Cardiac muscle cell (in vitro differentiated cells and primary cell): ENCODE data around the gene CTDSP2. TPM values are rescaled to one million over a fixed set of nuclear protein-coding genes. Genes with fewer than 3 reads are reported as not detected.
"Not testable (repeated sequence)": the region's sequence is repeated elsewhere in the genome, so short reads cannot be mapped to it uniquely, and the experiment has no call there.

ENCODE experiments used
- DNase-seq, 2 donors: peaks; one replicate each; pipeline versions ENCODE4 v3.0.0 to v3.0.0-alpha.2; 2010 to 2017; ENCODE audit warnings: low read depth in 1 of 2, low spot score in 1 of 2
- H3K27ac ChIP-seq: fragments of 200-600 bp; sonication (generic); 2 replicates; pipeline ENCODE4 v1.5.1; 2016
- H3K27me3 ChIP-seq: fragments of 200-600 bp; sonication (generic); 2 replicates; pipeline ENCODE4 v1.6.0; 2016; ENCODE audit warnings: control low read depth
- H3K36me3 ChIP-seq: fragments of 200-600 bp; sonication (generic); 2 replicates; pipeline ENCODE4 v1.5.1; 2016; ENCODE audit warnings: control low read depth
- H3K4me1 ChIP-seq: fragments of 200-600 bp; sonication (generic); 2 replicates; pipeline ENCODE4 v1.8.1; 2017; ENCODE audit warnings: low read depth, mild to moderate bottlenecking, mixed run types
- H3K4me3 ChIP-seq: fragments of 200-600 bp; sonication (generic); 2 replicates; pipeline ENCODE4 v1.5.1; 2016; ENCODE audit warnings: mild to moderate bottlenecking
- H3K9me3 ChIP-seq: fragments of 200-600 bp; sonication (generic); 2 replicates; pipeline ENCODE4 v1.5.1; 2017; ENCODE audit warnings: low read depth, mild to moderate bottlenecking, control low read depth
- polyA plus RNA-seq: library from polyadenylated mRNA; unstranded; fragments of >200 nt; fragmentation: Nextera tagmentation; extraction: Ambion mirVana; gene quantifications from 2 replicates; pipeline ENCODE4 v1.2.1, GENCODE V29; 2016
- total RNA-seq: library from RNA; depleted of rRNA; stranded (reverse); fragments of >200 nt; gene quantifications from 2 replicates; pipeline ENCODE4 v1.2.3, GENCODE V29; 2016
- TF ChIP-seq, protein P1 (sequence below): IDR thresholded peaks from 2 replicates; pipeline ENCODE4 v1.5.1; 2012; ENCODE audit warnings: low read depth, mild to moderate bottlenecking, low read length

The CTDSP2 gene
- total and polyA plus RNA-seq, 2 experiments from 2014 or later: 82.9 to 105 TPM

DNA sequence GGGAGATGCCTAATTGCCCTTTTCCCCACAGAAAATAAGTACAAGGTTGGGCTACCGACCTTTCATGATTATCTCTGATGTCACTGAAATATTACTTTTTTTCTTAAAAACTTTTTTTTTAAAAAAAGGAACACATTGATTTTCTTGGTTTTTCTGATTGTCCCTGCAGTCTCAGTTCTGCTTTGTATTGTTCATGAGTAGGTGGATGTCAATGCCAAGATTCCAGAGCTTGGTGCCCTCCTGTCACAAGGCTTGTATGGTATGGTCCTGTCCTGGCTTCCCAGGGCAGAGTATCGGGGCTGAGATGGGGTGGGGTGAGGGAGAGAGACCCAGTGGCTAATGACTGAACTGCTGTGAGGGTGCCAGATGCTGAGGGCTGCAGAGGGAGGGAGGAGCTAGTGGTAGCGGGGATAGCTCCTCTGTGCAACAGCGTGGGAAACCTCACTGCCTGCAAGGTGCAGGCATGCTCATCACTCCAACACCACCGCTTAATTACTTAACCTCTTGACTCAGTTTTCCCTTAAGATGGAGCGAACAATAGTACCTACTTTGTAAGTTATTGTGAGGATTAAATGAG lies 4.4 kb upstream of the CTDSP2 start:
- H3K27ac ChIP-seq: peak overlapping the region; percentile 96
- H3K4me1 ChIP-seq: peaks cover 32% of the 10 kb centered on the region
- no peak overlapping the region for H3K4me3 ChIP-seq
- no peaks in the 10 kb centered on the region for H3K27me3 ChIP-seq
- TF ChIP-seq, protein P1, sequence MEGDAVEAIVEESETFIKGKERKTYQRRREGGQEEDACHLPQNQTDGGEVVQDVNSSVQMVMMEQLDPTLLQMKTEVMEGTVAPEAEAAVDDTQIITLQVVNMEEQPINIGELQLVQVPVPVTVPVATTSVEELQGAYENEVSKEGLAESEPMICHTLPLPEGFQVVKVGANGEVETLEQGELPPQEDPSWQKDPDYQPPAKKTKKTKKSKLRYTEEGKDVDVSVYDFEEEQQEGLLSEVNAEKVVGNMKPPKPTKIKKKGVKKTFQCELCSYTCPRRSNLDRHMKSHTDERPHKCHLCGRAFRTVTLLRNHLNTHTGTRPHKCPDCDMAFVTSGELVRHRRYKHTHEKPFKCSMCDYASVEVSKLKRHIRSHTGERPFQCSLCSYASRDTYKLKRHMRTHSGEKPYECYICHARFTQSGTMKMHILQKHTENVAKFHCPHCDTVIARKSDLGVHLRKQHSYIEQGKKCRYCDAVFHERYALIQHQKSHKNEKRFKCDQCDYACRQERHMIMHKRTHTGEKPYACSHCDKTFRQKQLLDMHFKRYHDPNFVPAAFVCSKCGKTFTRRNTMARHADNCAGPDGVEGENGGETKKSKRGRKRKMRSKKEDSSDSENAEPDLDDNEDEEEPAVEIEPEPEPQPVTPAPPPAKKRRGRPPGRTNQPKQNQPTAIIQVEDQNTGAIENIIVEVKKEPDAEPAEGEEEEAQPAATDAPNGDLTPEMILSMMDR: no peak
- no peaks in the 10 kb centered on the region for H3K9me3 ChIP-seq
- no peak for DNase-seq
- H3K36me3 ChIP-seq: no peaks in the 10 kb centered on the region

DNA sequence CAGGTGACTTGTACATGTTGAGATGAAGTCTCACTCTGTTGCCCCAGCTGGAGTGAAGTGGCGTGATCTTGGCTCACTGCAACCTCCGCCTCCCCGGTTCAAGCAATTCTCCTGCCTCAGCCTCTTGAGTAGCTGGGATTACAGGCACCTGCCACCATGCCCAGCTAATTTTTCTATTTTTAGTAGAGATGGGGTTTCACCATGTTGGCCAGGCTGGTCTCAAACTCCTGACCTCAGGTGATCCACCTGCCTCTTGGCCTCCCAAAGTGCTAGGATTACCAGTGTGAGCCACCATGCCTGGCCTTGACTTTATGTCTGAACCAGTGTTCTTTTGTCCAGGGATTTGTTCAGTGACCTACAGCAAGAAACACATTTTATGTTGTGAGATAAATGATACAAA lies 2.9 kb upstream of the CTDSP2 start:
- H3K4me3 ChIP-seq, H3K9me3 ChIP-seq, DNase-seq, H3K36me3 ChIP-seq, H3K27me3 ChIP-seq, H3K27ac ChIP-seq: not testable (repeated sequence)
- peaks cover 33% of the 10 kb centered on the region for H3K4me1 ChIP-seq

DNA sequence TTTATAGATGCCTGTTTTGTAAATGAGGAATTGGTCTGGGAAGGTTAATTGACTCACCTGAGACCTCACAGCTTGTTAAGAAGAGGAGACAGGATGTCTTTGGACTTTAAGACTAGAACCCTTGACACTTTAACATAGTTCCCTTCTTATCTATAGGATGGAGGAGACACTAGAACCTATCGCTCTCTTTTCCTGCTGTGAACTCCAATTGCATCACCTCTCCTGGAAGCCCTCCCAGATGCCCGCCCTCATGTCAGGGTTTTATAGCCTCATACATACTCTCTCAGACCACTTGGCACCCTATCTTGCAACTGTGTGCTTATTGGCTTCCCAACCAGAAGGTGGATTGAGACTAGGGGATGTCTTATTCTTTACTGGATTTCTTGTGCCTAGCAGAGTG lies 2.5 kb upstream of the CTDSP2 start:
- TF ChIP-seq, protein P1: no peak
- Histone ChIP-seq H3K4me3 (no peak overlapping the region), H3K4me1 (peaks cover 37% of the 10 kb centered on the region)

DNA sequence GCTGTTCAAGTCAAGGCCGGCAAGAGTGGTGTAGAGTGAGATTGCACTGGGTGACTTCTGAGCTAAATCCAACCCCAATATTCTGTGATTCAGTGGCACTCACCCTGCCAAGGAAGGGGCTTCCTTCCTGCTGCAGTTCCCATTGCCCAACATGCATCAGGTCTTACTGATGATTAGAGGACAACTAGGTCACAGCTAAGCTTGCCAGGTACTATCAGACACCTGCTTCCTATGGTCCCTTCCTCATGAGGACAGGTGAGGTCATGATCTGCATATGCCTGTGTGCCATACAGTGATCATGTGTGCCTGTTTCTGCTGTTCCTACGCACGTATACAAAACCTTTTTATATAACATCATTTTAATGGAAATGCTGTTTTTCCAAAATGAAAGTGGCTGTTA lies 1.7 kb upstream of the CTDSP2 start:
- no peak overlapping the region for H3K27ac ChIP-seq
- H3K36me3 ChIP-seq: no peaks in the 10 kb centered on the region
- H3K9me3 ChIP-seq: no peaks in the 10 kb centered on the region
- no peaks in the 10 kb centered on the region for H3K27me3 ChIP-seq
- TF ChIP-seq, protein P1: no peak
- H3K4me3 ChIP-seq: no peak overlapping the region
- DNase-seq: no peak
- H3K4me1 ChIP-seq: peaks cover 37% of the 10 kb centered on the region

More for the DNA sequence above, 2.5 kb upstream of the CTDSP2 start:
- H3K27ac ChIP-seq: no peak overlapping the region
- H3K9me3 ChIP-seq: no peaks in the 10 kb centered on the region
- no peaks in the 10 kb centered on the region for H3K27me3 ChIP-seq
- H3K36me3 ChIP-seq: no peaks in the 10 kb centered on the region
- peak in 1 of 2 donors; percentile 64 for DNase-seq

DNA sequence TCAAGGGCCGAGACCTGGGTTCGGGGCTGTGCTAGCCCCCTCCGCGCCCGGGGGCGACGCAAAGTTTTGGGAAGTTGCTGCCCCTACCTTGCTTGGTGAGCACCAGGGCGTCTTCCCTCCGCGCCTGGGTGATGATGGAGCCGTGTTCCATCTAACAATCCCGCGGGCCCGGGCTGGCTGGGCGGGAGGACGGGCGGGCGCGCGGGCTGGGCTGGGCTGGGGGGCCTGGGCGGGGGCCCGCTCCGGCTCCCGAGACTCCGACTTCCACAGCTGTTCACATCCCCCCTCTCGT lies 298 bp downstream of the CTDSP2 start:
- H3K27me3 ChIP-seq: no peaks in the 10 kb centered on the region
- no peaks in the 10 kb centered on the region for H3K36me3 ChIP-seq
- TF ChIP-seq, protein P1: no peak
- H3K4me3 ChIP-seq: peak overlapping the region; percentile 82
- no peaks in the 10 kb centered on the region for H3K9me3 ChIP-seq
- H3K27ac ChIP-seq: peak overlapping the region; percentile 100
- H3K4me1 ChIP-seq: peaks cover 42% of the 10 kb centered on the region
- no peak for DNase-seq

DNA sequence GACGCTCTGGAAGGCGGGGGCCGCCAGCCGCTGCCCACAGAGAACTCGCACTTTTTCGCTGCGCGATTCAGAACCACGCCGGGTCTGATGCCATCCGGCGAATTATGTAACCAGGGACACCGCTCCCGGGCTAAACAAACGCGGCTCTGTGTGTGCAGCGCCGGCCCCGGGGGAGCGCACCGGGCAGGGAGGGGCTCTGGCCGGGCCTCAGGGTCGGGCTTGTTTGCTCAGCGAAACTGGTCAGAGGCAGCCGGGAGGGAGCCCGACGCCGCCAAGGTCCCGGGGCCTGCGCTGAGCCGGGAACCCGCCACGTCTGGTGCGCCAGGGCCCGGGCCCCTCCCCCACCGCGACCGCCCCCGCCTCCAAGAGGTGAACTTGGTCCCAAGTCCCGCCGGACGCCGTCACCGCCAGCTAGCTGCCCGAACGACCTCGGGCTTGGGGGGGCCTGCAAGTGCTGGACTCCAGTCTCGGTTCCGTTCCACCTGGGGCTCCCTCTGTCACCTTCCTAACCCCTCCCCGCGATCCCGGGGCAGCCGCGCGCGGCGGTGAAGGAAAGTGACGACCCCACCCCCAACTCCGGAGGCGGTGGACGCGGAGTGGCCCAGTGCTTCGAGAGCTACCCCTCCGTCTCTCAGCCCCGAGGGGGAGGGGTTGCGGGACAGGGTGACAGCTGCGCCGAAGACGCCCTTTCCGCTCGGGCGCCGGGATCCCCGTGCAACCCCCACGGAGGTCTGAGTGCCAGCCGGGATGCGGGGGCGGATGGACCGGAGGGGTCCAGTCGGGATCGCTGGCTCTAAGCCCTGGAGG lies 848 bp downstream of the CTDSP2 start:
- peak; percentile 62 to 88 for DNase-seq
- Histone ChIP-seq H3K4me1 (peaks cover 41% of the 10 kb centered on the region), H3K27me3 (no peaks in the 10 kb centered on the region), H3K9me3 (no peaks in the 10 kb centered on the region), H3K4me3 (peak overlapping the region; percentile 82), H3K27ac (peak overlapping the region; percentile 100), H3K36me3 (no peaks in the 10 kb centered on the region)
- TF ChIP-seq, protein P1: no peak
